Measurements from ENCODE around the gene HOXB13.

DNA sequence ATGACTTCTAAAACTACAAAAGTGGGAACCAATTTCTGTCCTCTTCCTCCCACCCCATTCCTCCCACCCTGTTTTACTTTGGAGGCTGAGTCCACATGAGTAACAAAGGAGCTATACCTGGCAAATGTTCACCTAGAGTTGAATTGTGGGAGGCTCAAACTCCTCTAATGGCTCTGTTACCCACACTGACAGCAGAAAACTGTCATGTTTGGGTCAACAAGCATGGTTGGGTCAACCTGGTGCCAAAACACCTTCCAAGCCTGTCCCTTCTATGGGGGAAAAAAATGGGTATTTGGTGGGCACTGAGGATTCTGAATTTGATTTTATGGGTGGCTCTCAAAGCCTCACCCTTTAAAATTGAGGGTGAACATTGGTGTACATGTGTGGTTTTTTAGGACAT is 12.0 kb upstream of the HOXB13 start:
- no peak for TF ChIP-seq POLR2A (IDR thresholded peaks at IDR 0.05)
- TF ChIP-seq, protein P1, sequence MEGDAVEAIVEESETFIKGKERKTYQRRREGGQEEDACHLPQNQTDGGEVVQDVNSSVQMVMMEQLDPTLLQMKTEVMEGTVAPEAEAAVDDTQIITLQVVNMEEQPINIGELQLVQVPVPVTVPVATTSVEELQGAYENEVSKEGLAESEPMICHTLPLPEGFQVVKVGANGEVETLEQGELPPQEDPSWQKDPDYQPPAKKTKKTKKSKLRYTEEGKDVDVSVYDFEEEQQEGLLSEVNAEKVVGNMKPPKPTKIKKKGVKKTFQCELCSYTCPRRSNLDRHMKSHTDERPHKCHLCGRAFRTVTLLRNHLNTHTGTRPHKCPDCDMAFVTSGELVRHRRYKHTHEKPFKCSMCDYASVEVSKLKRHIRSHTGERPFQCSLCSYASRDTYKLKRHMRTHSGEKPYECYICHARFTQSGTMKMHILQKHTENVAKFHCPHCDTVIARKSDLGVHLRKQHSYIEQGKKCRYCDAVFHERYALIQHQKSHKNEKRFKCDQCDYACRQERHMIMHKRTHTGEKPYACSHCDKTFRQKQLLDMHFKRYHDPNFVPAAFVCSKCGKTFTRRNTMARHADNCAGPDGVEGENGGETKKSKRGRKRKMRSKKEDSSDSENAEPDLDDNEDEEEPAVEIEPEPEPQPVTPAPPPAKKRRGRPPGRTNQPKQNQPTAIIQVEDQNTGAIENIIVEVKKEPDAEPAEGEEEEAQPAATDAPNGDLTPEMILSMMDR (IDR thresholded peaks at IDR 0.05) = no peak

Measured in right lobe of liver (tissue), 4 donors.